Uterus (tissue), 4 donors: ENCODE measurements around the gene PAN3. TPM values are rescaled to one million over a fixed set of nuclear protein-coding genes. Genes with fewer than 3 reads are reported as not detected.
A peak's percentile ranks its signal among the peaks of the same experiment; 100 is the strongest.

Experiments
- DNase-seq, 2 donors: peaks; one replicate each; pipeline ENCODE4 v3.0.0-alpha.2; 2019 to 2020
- H3K27ac ChIP-seq, 2 donors: fragments of 200-600 bp; sonication (generic); 1 replicate in 1 of 2; 2 replicates in 1 of 2; pipeline ENCODE4 v1.5.1; 2016 to 2018
- H3K27me3 ChIP-seq, 2 donors: fragments of 200-600 bp; sonication (generic); one replicate each; pipeline ENCODE4 v1.5.1; 2018 to 2019; ENCODE audit warnings: control low read depth in 1 of 2
- H3K36me3 ChIP-seq, 2 donors: fragments of 200-600 bp; sonication (generic); one replicate each; pipeline ENCODE4 v1.5.1; 2019; ENCODE audit warnings: control low read depth in 1 of 2
- H3K4me1 ChIP-seq, 2 donors: fragments of 200-600 bp; sonication (generic); one replicate each; pipeline ENCODE4 v1.5.1; 2018 to 2019; ENCODE audit warnings: control low read depth in 1 of 2
- H3K4me3 ChIP-seq, 2 donors: fragments of 200-600 bp; sonication (generic); 1 replicate in 1 of 2; 2 replicates in 1 of 2; pipeline ENCODE4 v1.5.1; 2018 to 2019; ENCODE audit warnings: mild to moderate bottlenecking in 1 of 2
- H3K9me3 ChIP-seq, 2 donors: fragments of 200-600 bp; sonication (generic); one replicate each; pipeline ENCODE4 v1.5.1; 2019; ENCODE audit warnings: control low read depth in 1 of 2
- POLR2A ChIP-seq, 2 donors: fragments of 450-650 bp; IDR thresholded peaks; one replicate each; pipeline ENCODE4 v1.6.1; 2016; ENCODE audit warnings: antibody characterized with exemption in 2 of 2, mild to moderate bottlenecking in 1 of 2, moderate library complexity in 1 of 2
- intact Hi-C: fragments of 100-400 bp; cut with DNase I; formaldehyde crosslinking; loops from one replicate; pipeline ENCODE4 v1.15.1; 2023; ENCODE audit warnings: low total_unique reads
- total RNA-seq, 4 donors: library from RNA; depleted of rRNA in 3 of 4; stranded (reverse); fragments of >200 nt in 3 of 4; gene quantifications; one replicate each; pipeline versions ENCODE4 v1.1.0 to v1.2.4, GENCODE V29; 2014 to 2023
- TF ChIP-seq, protein P1 (sequence below), 4 experiments: fragments of 200-600 bp in 2 of 4; fragments of 450-650 bp in 2 of 4; sonication (generic) in 2 of 4; IDR thresholded peaks; one replicate each; pipeline ENCODE4 v1.5.1; 2016 to 2019; ENCODE audit warnings: antibody characterized with exemption in 4 of 4, mild to moderate bottlenecking in 2 of 4, moderate library complexity in 1 of 4
- donor health status: DM: yes; HTN: yes; CAD: no.

The PAN3 gene
- total RNA-seq, 4 donors from 2014 or later = 17.4 to 61.4 (median 48.2) TPM

DNA sequence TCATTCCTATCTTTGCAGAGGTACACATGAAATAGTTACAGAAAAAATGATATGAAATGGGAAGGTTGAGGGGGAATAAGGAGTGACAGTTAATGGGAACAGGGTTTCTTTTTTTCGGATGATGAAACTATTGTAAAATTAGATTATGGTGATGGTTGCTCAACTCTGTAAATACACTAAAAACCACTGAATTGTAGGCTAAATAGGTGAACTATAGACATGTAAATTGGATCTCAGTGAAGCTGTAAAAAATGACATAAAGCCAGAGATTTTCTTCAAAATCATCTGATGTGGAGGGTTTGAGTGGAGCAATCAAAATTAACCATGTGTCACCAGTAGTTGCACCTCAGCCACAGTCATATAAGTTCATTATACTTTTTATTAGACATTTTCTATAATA, 31.4 kb upstream of the PAN3 start:
- intact Hi-C loops = no loop called here
- no peak for TF ChIP-seq POLR2A (IDR thresholded peaks at IDR 0.05)
- TF ChIP-seq, protein P1, sequence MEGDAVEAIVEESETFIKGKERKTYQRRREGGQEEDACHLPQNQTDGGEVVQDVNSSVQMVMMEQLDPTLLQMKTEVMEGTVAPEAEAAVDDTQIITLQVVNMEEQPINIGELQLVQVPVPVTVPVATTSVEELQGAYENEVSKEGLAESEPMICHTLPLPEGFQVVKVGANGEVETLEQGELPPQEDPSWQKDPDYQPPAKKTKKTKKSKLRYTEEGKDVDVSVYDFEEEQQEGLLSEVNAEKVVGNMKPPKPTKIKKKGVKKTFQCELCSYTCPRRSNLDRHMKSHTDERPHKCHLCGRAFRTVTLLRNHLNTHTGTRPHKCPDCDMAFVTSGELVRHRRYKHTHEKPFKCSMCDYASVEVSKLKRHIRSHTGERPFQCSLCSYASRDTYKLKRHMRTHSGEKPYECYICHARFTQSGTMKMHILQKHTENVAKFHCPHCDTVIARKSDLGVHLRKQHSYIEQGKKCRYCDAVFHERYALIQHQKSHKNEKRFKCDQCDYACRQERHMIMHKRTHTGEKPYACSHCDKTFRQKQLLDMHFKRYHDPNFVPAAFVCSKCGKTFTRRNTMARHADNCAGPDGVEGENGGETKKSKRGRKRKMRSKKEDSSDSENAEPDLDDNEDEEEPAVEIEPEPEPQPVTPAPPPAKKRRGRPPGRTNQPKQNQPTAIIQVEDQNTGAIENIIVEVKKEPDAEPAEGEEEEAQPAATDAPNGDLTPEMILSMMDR (IDR thresholded peaks at IDR 0.05) = no peak
- no peak overlapping the region for H3K4me3 ChIP-seq
- no peak overlapping the region for H3K27ac ChIP-seq
- H3K4me1 ChIP-seq = no peaks in the 10 kb centered on the region
- DNase-seq = no peak
- H3K36me3 ChIP-seq = no peaks in the 10 kb centered on the region
- H3K9me3 ChIP-seq = no peaks in the 10 kb centered on the region
- H3K27me3 ChIP-seq = peaks cover 0 to 1% of the 10 kb centered on the region in 2 donors

- TF ChIP-seq, protein P1 (IDR thresholded peaks at IDR 0.05) = no peak
- no peak for TF ChIP-seq POLR2A (IDR thresholded peaks at IDR 0.05)
- Histone ChIP-seq H3K27me3 (no peaks in the 10 kb centered on the region), H3K36me3 (no peaks in the 10 kb centered on the region), H3K4me1 (no peaks in the 10 kb centered on the region), H3K4me3 (no peak overlapping the region), H3K9me3 (no peaks in the 10 kb centered on the region), H3K27ac (no peak overlapping the region)
- no peak for DNase-seq
- intact Hi-C loops = no loop called here
These were observed 27.9 kb upstream of the PAN3 start for GRCh38 chr13:28110414-28110813.

DNA sequence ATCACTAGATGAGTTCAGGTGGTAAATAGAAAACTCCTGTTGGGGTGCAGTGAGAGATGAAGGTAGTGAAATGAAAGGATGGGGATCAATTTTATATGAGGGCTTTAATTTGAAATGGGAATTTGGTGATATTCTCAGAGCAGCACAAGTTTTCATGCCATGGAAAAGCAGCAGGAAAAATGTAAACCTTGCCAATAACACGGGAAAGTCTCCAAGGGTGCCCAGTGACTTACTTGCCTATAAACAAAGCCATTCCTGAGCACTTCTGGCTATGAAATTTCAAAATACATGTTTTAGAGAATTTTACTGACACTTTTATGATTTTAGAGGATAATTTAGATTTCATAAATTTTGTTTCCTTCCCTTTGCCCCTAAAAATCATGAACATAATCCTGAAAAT, 21.6 kb upstream of the PAN3 start:
- H3K4me1 ChIP-seq = no peaks in the 10 kb centered on the region
- no peaks in the 10 kb centered on the region for H3K27me3 ChIP-seq
- H3K36me3 ChIP-seq = no peaks in the 10 kb centered on the region
- H3K27ac ChIP-seq = no peak overlapping the region
- H3K4me3 ChIP-seq = no peak overlapping the region
- H3K9me3 ChIP-seq = no peaks in the 10 kb centered on the region
- intact Hi-C loops = no loop called here
- TF ChIP-seq, protein P1 (IDR thresholded peaks at IDR 0.05) = no peak
- no peak for TF ChIP-seq POLR2A (IDR thresholded peaks at IDR 0.05)
- DNase-seq = no peak

DNA sequence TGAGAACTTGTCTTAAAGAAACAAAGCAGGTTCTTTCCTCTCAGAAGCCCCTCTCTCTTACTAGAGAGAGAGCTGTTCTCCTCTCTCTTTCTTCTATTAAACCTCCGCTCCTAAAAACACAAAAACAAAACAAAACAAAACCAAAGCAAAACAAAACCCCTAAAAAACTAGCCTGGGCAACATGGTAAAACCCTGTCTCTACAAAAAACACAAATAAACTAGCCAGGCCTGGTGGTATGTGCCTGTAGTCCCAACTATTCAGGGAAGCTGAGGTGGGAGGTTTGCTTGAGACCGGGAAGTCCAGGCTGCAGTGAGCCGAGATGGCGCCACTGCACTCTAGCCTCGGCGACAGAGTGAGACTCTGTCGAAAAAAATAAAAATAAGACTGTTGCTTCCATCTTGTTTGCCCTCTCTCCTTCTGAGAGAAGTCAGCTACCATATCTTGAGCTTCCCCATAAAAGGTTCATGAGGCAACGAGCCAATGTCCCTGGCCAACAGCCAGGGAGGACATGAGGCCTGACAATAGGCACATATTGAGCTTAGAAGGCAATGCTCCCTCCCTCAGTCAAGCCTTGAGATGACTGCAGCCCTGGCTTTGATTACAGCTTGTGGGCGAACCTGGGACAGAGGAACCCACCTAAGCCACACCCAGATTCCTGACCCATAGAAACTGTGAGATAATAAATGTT, 20.5 kb upstream of the PAN3 start:
- intact Hi-C loops = no loop called here
- peak in 1 of 2 donors; percentile 22 for DNase-seq
- no peaks in the 10 kb centered on the region for H3K4me1 ChIP-seq

GRCh38 chr13:28120317-28120716, 18.0 kb upstream of the PAN3 start:
- TF ChIP-seq, protein P1 (IDR thresholded peaks at IDR 0.05) = no peak
- no peak for TF ChIP-seq POLR2A (IDR thresholded peaks at IDR 0.05)
- DNase-seq = no peak
- Histone ChIP-seq H3K9me3 (no peaks in the 10 kb centered on the region), H3K4me1 (no peaks in the 10 kb centered on the region), H3K36me3 (no peaks in the 10 kb centered on the region), H3K27me3 (no peaks in the 10 kb centered on the region), H3K4me3 (no peak overlapping the region), H3K27ac (no peak overlapping the region)
- intact Hi-C loops = no loop called here

More for the DNA sequence above, 20.5 kb upstream of the PAN3 start:
- no peaks in the 10 kb centered on the region for H3K36me3 ChIP-seq
- H3K9me3 ChIP-seq = no peaks in the 10 kb centered on the region
- no peaks in the 10 kb centered on the region for H3K27me3 ChIP-seq
- TF ChIP-seq, protein P1 (IDR thresholded peaks at IDR 0.05) = no peak
- no peak overlapping the region for H3K27ac ChIP-seq
- no peak overlapping the region for H3K4me3 ChIP-seq
